WI38 (cell line): Measurements from ENCODE around the gene BET1L.
A peak's percentile ranks its signal among the peaks of the same experiment; 100 is the strongest.

ENCODE experiments used
- H3K4me3 ChIP-seq: 2 replicates; pipeline ENCODE4 v1.5.1; 2011; ENCODE audit warnings: low read depth, mild to moderate bottlenecking, control low read depth, low read length
- TF ChIP-seq, protein P1 (sequence below): IDR thresholded peaks from 2 replicates; pipeline ENCODE4 v1.5.1; 2012; ENCODE audit warnings: low read depth, mild to moderate bottlenecking, control low read depth, low read length

BET1L gene, protein sequence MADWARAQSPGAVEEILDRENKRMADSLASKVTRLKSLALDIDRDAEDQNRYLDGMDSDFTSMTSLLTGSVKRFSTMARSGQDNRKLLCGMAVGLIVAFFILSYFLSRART

DNA sequence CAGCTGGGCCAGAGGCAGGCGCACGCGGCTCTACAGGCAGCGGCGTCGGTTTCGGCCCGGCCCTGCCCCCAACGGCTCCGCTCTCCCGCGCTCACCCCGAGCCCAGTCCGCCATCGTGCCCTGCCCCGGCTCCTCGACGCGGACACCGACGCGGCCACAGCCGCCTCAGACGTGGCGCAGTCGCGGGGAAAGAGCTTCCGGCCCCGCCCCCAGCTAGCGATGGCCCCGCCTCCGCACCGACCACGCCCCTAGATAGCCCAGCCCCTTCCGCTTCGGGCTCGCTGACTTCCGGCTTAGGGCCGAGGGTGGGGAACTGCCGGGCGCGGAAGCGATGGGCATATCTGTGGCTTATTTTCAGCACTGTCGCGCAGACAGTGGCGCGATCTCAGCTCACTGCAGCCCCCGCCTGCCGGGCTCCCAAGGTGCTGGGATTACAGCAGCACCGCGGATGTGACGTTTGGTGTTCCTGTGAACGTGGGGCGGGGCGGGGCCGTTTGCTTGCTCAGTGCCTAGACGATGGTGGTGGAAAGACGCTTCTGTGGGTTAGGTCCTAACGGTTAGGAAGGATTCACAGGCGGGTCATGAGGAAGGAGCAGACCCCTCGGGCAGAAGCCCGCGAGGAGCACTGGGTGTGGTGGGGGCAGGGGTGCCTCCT, at the start of gene BET1L, which contains the start of gene RIC8A:
BET1L (minus strand) TSS at position 192 of the 655 bp plus-strand sequence; CDS start at position 114, 78 bp downstream.
RIC8A (plus strand) TSS at position 501 of the 655 bp plus-strand sequence. CDS start 1,147 bp downstream, outside the sequence.
- H3K4me3 ChIP-seq, result peak within 1 kb of the TSS; percentile 96

DNA sequence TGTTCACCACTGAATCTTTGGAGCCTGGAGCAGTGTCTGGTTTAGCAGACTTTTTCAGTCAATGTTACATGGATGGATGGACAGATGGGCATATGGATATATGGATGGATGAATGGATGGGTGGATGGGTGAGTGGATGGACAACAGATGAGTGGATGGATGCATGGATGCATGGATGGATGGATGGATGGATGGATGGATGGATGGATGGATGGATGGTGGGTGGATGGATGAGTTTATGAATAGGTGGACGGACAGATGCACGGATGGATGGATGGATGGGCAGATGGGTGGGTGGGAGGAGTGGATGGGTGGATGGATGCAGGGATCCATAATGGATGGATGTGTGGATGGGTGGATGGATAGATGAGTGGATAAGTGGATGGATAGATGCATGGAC, 48.6 kb upstream of the BET1L start:
- TF ChIP-seq, protein P1, sequence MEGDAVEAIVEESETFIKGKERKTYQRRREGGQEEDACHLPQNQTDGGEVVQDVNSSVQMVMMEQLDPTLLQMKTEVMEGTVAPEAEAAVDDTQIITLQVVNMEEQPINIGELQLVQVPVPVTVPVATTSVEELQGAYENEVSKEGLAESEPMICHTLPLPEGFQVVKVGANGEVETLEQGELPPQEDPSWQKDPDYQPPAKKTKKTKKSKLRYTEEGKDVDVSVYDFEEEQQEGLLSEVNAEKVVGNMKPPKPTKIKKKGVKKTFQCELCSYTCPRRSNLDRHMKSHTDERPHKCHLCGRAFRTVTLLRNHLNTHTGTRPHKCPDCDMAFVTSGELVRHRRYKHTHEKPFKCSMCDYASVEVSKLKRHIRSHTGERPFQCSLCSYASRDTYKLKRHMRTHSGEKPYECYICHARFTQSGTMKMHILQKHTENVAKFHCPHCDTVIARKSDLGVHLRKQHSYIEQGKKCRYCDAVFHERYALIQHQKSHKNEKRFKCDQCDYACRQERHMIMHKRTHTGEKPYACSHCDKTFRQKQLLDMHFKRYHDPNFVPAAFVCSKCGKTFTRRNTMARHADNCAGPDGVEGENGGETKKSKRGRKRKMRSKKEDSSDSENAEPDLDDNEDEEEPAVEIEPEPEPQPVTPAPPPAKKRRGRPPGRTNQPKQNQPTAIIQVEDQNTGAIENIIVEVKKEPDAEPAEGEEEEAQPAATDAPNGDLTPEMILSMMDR, result no peak

More for the DNA sequence above, at the start of gene BET1L, which contains the start of gene RIC8A:
- TF ChIP-seq, protein P1, result no peak

DNA sequence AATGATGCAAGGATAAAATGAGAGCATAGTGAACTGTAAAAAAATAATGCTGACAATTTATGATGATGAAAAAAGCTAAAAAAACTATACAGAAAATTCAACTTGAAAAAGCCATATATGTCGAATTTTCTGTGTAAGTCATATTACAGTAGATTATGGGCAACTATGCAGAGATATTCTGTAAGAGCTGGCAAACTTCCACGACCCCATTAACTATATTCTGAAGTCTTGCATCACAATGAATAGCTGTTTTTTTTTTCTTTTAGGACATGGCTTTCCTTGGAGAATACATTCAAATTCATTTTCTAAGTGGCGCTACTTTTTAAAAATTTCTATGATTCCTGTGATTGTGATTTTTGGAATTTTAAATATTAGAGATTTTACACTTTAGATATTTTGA, 48.0 kb upstream of the BET1L start:
- no peak overlapping the region for H3K4me3 ChIP-seq
- TF ChIP-seq, protein P1, result no peak

More for the DNA sequence above, 48.6 kb upstream of the BET1L start:
- H3K4me3 ChIP-seq, result no peak overlapping the region

DNA sequence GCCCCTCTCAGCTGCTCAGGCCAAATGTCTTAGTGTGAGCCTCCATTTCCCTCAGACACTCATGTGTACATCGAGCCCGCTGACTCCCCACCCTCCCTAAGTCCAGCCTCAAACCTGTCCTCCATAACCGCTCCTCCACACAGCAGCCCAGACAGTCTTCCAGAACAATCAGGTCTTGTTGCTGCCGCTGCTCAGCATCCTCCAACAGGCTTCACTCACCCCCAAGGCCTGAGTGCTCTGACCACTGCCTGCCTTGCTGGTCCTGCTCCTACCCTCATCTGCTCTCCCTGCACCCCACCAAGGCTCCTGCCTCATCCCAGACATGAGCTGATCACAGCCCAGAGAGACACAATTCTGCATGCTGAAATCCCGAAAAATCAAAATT, 46.7 kb upstream of the BET1L start:
- TF ChIP-seq, protein P1, result no peak
- no peak overlapping the region for H3K4me3 ChIP-seq

DNA sequence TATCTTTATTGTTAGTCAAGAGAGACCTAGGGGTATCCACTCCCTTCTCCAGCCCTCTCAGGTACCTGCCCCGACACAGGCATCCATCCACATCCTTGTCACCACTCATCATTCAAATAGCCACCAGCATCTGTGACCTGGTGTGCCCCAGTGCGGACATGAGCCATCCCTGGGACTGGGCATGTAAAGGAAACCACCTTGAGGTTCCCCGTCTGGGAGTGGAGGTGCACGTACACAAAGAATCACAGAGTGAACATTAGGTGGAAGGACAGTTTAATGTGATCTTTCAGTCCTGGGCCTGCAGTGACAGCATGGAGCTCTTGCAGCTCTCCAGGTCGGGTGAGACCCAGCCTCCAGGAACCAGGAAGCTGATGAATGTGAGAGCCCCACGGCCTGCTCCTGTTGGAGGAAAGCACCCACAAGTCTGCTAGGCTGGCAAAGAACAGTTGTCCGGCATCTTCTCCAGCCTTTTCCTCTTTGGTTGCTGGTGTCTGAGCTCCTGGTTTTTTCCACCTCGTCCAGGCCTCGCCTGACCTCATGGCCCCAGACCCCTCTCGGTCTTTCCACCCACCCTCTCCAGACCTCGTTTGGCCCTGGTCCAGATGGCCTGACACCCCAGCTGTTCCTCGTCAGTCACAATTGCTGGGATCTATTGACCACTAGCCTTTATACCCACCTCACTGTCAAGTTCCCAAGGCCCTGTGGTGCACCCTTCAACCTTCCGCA, 46.1 kb upstream of the BET1L start:
- TF ChIP-seq, protein P1, result no peak
- no peak overlapping the region for H3K4me3 ChIP-seq

DNA sequence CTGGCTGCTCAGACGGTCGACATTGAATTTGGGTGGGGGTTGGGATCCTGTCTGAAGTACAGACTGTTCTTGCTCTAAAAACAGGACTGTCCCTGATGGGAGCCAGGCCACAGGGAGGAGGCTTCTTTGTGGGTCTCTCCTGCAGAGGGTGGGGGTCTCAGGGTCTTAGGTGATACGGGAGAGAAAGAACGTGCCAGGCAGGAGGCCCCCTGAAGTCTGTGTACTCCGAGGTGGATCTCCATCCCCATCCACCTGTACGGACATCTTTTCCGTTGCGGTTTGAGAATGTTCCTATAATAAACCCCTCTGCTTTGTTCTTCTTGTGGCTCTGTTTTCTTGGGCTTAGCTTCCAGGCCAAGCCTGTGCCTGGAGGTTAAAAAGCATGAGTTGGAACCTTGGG, 45.5 kb upstream of the BET1L start:
- H3K4me3 ChIP-seq, result no peak overlapping the region
- TF ChIP-seq, protein P1, result no peak

DNA sequence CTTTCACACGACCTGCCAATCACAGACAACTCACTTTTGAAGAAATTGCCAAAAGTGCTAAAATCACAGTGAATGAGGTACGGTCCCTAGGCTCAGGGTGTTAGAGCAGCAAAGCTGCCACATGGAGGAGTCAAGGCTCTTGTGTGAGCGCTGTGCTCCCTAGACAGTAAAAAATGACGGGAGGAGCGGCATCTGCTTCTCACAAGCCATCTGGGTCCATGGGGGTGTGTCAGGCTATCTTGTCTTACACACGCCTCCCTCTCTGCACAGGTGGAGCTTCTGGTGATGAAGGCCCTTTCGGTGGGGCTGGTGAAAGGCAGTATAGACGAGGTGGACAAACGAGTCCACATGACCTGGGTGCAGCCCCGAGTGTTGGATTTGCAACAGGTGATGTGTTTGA, 44.4 kb upstream of the BET1L start:
- TF ChIP-seq, protein P1, result no peak
- no peak overlapping the region for H3K4me3 ChIP-seq
